HCT116 (cell line): ENCODE measurements around the gene LHX4. TPM values are rescaled to one million over a fixed set of nuclear protein-coding genes. Genes with fewer than 3 reads are reported as not detected.

ENCODE experiments used
- ATAC-seq: fragments of 200-7000 bp; cut with Tn5 transposase; 2 replicates; pipeline ENCODE4 v1.9.1; 2020; ENCODE audit warnings: mild to moderate bottlenecking, moderate library complexity
- BruUV-seq: library from RNA; stranded (reverse); fragments of 400-500 nt; replicated peaks from 2 replicates; lab custom pipeline; 2021; lab: Mats Ljungman, UMichigan
- CTCF ChIA-PET: fragments of 300-600 bp; sonication (Branson Sonifier 250); formaldehyde crosslinking; loops from one replicate; lab custom pipeline; 2021; ENCODE audit warnings: antibody characterized with exemption; lab: Charles Lee
- POLR2A ChIA-PET: fragments of 300-600, 350-600 bp; sonication (Branson Sonifier 250); formaldehyde crosslinking; loops from one replicate; lab custom pipeline; 2021; ENCODE audit warnings: antibody characterized with exemption; lab: Charles Lee
- RAD21 ChIA-PET, 2 experiments: fragments of 300-600 bp; sonication (Branson Sonifier 250); formaldehyde crosslinking; loops; one replicate each; lab custom pipeline; 2023; ENCODE audit warnings: low total read pairs in 2 of 2; ENCODE audit not compliant: uncharacterized antibody in 2 of 2, unreplicated experiment in 2 of 2, low non-redundant PET in 1 of 2; lab: Charles Lee
- DNase-seq: peaks from one replicate; pipeline ENCODE4 v3.0.0-alpha.2; 2010; ENCODE audit warnings: low read depth, low spot score
- H2AFZ ChIP-seq: fragments of 200-600 bp; shearing (Covaris generic), sonication (generic); 2 replicates; pipeline ENCODE4 v1.6.1; 2017; ENCODE audit warnings: low read depth, mixed run types, mixed read lengths, antibody characterized with exemption, low read length; ENCODE audit not compliant: poor library complexity, severe bottlenecking
- H3K27ac ChIP-seq: 2 replicates; pipeline ENCODE4 v1.5.1; 2012; ENCODE audit warnings: low read depth, low read length
- H3K27me3 ChIP-seq: fragments of 200-600 bp; sonication (generic); 2 replicates; pipeline ENCODE4 v1.6.1; 2016; ENCODE audit warnings: mixed run types, low read length, mixed read lengths; ENCODE audit not compliant: insufficient read depth
- H3K36me3 ChIP-seq, 2 experiments: fragments of 200-500 bp in 1 of 2; fragments of 200-600 bp in 1 of 2; sonication (Bioruptor generic) in 1 of 2; sonication (generic) in 1 of 2; 2 replicates each; pipeline versions ENCODE4 v1.5.1 to v1.6.1; 2014 to 2016; ENCODE audit warnings: low read length in 2 of 2, inconsistent platforms in 1 of 2, mixed read lengths in 1 of 2, mixed run types in 1 of 2; ENCODE audit not compliant: insufficient read depth in 2 of 2, control insufficient read depth in 1 of 2
- H3K4me1 ChIP-seq, 2 experiments: fragments of 200-600 bp in 1 of 2; sonication (generic) in 1 of 2; 2 replicates each; pipeline versions ENCODE4 v1.5.1 to v1.6.1; 2012 to 2017; ENCODE audit warnings: low read length in 2 of 2, inconsistent platforms in 1 of 2, mild to moderate bottlenecking in 1 of 2, mixed read lengths in 1 of 2, mixed run types in 1 of 2, moderate library complexity in 1 of 2; ENCODE audit not compliant: insufficient read depth in 2 of 2, control insufficient read depth in 1 of 2
- H3K4me2 ChIP-seq: fragments of 200-600 bp; sonication (generic); 2 replicates; pipeline ENCODE4 v1.6.1; 2017; ENCODE audit warnings: mixed run types, low read length, mixed read lengths
- H3K4me3 ChIP-seq, 2 experiments: fragments of 200-600 bp in 1 of 2; sonication (generic) in 1 of 2; replicated peaks in 1 of 2; 2 replicates each; pipeline ENCODE4 v1.5.1; 2011 to 2016; ENCODE audit warnings: low read length in 2 of 2, control low read depth in 1 of 2, low read depth in 1 of 2, mild to moderate bottlenecking in 1 of 2, mixed read lengths in 1 of 2, mixed run types in 1 of 2
- H3K79me2 ChIP-seq: fragments of 200-600 bp; sonication (generic); 2 replicates; pipeline ENCODE4 v1.6.1; 2017; ENCODE audit warnings: mild to moderate bottlenecking, mixed run types, low read length, moderate library complexity, mixed read lengths; ENCODE audit not compliant: insufficient read depth
- H3K9ac ChIP-seq: fragments of 200-600 bp; sonication (generic); 2 replicates; pipeline ENCODE4 v1.6.1; 2016; ENCODE audit warnings: low read length, mixed read lengths
- H3K9me2 ChIP-seq: fragments of 200-600 bp; sonication (generic), shearing (Covaris generic); 2 replicates; pipeline ENCODE4 v1.6.1; 2017; ENCODE audit warnings: mixed run types, mild to moderate bottlenecking, moderate library complexity; ENCODE audit not compliant: insufficient read depth
- H3K9me3 ChIP-seq, 2 experiments: fragments of 200-500 bp in 1 of 2; fragments of 200-600 bp in 1 of 2; sonication (Bioruptor generic) in 1 of 2; sonication (generic) in 1 of 2; 2 replicates each; pipeline ENCODE4 v1.6.1; 2014 to 2017; ENCODE audit warnings: low read length in 2 of 2, mixed read lengths in 2 of 2, inconsistent platforms in 1 of 2, low read depth in 1 of 2, mild to moderate bottlenecking in 1 of 2, mixed run types in 1 of 2, moderate library complexity in 1 of 2; ENCODE audit not compliant: control insufficient read depth in 1 of 2, insufficient read depth in 1 of 2
- H4K20me1 ChIP-seq: fragments of 200-600 bp; sonication (generic), shearing (Covaris generic); 2 replicates; pipeline ENCODE4 v1.6.1; 2017; ENCODE audit warnings: mixed run types, mild to moderate bottlenecking, moderate library complexity; ENCODE audit not compliant: insufficient read depth
- ATF3 ChIP-seq: IDR thresholded peaks from 2 replicates; pipeline ENCODE4 v1.6.1; 2012
- CEBPB ChIP-seq: IDR thresholded peaks from 2 replicates; pipeline ENCODE4 v1.6.1; 2012; ENCODE audit warnings: low read depth
- CTCF ChIP-seq, 3 experiments: fragments of 200-600 bp in 1 of 3; sonication (generic) in 1 of 3; IDR thresholded peaks in 2 of 3; conservative IDR thresholded peaks in 1 of 3; 2 replicates each; pipeline ENCODE4 v1.5.1; 2012 to 2017; ENCODE audit warnings: low read depth in 2 of 3, low read length in 2 of 3, antibody characterized with exemption in 1 of 3, borderline replicate concordance in 1 of 3, control low read depth in 1 of 3, mild to moderate bottlenecking in 1 of 3, mixed read lengths in 1 of 3, mixed run types in 1 of 3, moderate library complexity in 1 of 3; ENCODE audit not compliant: insufficient read depth in 1 of 3
- EGR1 ChIP-seq: IDR thresholded peaks from 2 replicates; pipeline ENCODE4 v1.6.1; 2012; ENCODE audit warnings: low read depth
- EZH2phosphoT487 ChIP-seq: fragments of 200-600 bp; IDR thresholded peaks from 2 replicates; pipeline ENCODE4 v1.6.1; 2018; ENCODE audit warnings: antibody characterized with exemption, borderline replicate concordance
- MAX ChIP-seq: IDR thresholded peaks from 2 replicates; pipeline ENCODE4 v1.6.1; 2012
- POLR2AphosphoS5 ChIP-seq: IDR thresholded peaks from 2 replicates; pipeline ENCODE4 v1.6.1; 2011; ENCODE audit warnings: mild to moderate bottlenecking, low read depth, low read length, moderate library complexity
- RAD21 ChIP-seq: IDR thresholded peaks from 2 replicates; pipeline ENCODE4 v1.6.1; 2012; ENCODE audit warnings: low read depth, mild to moderate bottlenecking
- REST ChIP-seq: IDR thresholded peaks from 2 replicates; pipeline ENCODE4 v1.6.1; 2012; ENCODE audit warnings: low read depth
- SIN3A ChIP-seq: IDR thresholded peaks from 2 replicates; pipeline ENCODE4 v1.6.1; 2012; ENCODE audit warnings: low read depth
- SRF ChIP-seq: IDR thresholded peaks from 2 replicates; pipeline ENCODE4 v1.6.1; 2012; ENCODE audit warnings: low read depth
- YY1 ChIP-seq: IDR thresholded peaks from 2 replicates; pipeline ENCODE4 v1.6.1; 2011; ENCODE audit warnings: low read length, low read depth, moderate library complexity, mild to moderate bottlenecking; ENCODE audit not compliant: insufficient replicate concordance; ENCODE audit errors: extremely low read depth
- ZNF274 ChIP-seq: fragments of 200-500 bp; sonication (Bioruptor generic); IDR thresholded peaks from 2 replicates; pipeline ENCODE4 v1.6.1; 2014; ENCODE audit warnings: mild to moderate bottlenecking, low read depth, low read length, inconsistent platforms
- intact Hi-C: fragments of 100-400 bp; cut with micrococcal nuclease; formaldehyde crosslinking; loops from 2 replicates; pipeline ENCODE4 v1.10.0; 2022
- total RNA-seq: library from RNA; stranded (reverse); gene quantifications from one replicate; pipeline ENCODE4 v1.2.1, GENCODE V29; 2021; ENCODE audit not compliant: unreplicated experiment

Gene LHX4
- total RNA-seq, 1 experiment from 2014 or later = 0.44 TPM

- no peak for ATAC-seq
- no TSS peak for BruUV-seq
- no peaks in the 10 kb centered on the region for H3K9me3 ChIP-seq
- no peaks in the 10 kb centered on the region for H3K9me2 ChIP-seq
- no peaks in the 10 kb centered on the region for H3K4me1 ChIP-seq
- DNase-seq = no peak
- no peaks in the 10 kb centered on the region for H3K36me3 ChIP-seq
- CTCF ChIA-PET = interaction anchor here (1.2 kb wide), 1 partner anchor 20 kb away, joined by 4 read pairs; no protein-coding TSS in a partner anchor
- no peak overlapping the region for H3K4me3 ChIP-seq
- H3K4me2 ChIP-seq = no peak overlapping the region
- no peaks in the 10 kb centered on the region for H3K27me3 ChIP-seq
- no peaks in the 10 kb centered on the region for H4K20me1 ChIP-seq
- POLR2A ChIA-PET = no interaction called here
- H3K79me2 ChIP-seq = no peaks in the 10 kb centered on the region
- intact Hi-C loops = no loop called here
- no peak overlapping the region for H3K27ac ChIP-seq
- no peak overlapping the region for H3K9ac ChIP-seq
- H2AFZ ChIP-seq = no peak overlapping the region
- TF ChIP-seq RAD21 = no peak
- TF ChIP-seq REST = no peak
- no peak for TF ChIP-seq CEBPB
- no peak for TF ChIP-seq YY1
- no peak for TF ChIP-seq EGR1
- TF ChIP-seq EZH2phosphoT487 = no peak
- TF ChIP-seq ATF3 = no peak
- TF ChIP-seq MAX = no peak
- no peak for TF ChIP-seq ZNF274
- no peak for TF ChIP-seq CTCF (IDR thresholded peaks at IDR 0.05 in 2 of 3, conservative IDR thresholded peaks at IDR 0.05 in 1 of 3; ENCODE audit: borderline replicate concordance in 1 of 3, insufficient read depth in 1 of 3, low read depth in 2 of 3, low read length in 2 of 3)
- TF ChIP-seq POLR2AphosphoS5 = no peak
- TF ChIP-seq SIN3A = no peak
- no peak for TF ChIP-seq SRF
- TF ChIP-seq, all 23 proteins: peak for 0
- RAD21 ChIA-PET = no interaction called here
Measured at GRCh38 chr1:180272395-180272794, 42.3 kb downstream of the LHX4 start.
